Astrocyte (in vitro differentiated cells and primary cell): ENCODE results near the gene ATAD3A.

Experiments
- EZH2 ChIP-seq: IDR thresholded peaks from 2 replicates; pipeline ENCODE4 v1.6.1; 2012; ENCODE audit warnings: mild to moderate bottlenecking, low read length, inconsistent platforms; ENCODE audit not compliant: insufficient read depth
- TF ChIP-seq, protein P1 (sequence below): IDR thresholded peaks from 2 replicates; pipeline ENCODE4 v1.5.1; 2011; ENCODE audit warnings: low read depth, mild to moderate bottlenecking, inconsistent platforms, low read length, moderate library complexity; ENCODE audit not compliant: insufficient read depth

GRCh38 chr1:1470626-1471388, 41.2 kb upstream of the ATAD3A start:
- no peak for TF ChIP-seq EZH2
- TF ChIP-seq, protein P1, sequence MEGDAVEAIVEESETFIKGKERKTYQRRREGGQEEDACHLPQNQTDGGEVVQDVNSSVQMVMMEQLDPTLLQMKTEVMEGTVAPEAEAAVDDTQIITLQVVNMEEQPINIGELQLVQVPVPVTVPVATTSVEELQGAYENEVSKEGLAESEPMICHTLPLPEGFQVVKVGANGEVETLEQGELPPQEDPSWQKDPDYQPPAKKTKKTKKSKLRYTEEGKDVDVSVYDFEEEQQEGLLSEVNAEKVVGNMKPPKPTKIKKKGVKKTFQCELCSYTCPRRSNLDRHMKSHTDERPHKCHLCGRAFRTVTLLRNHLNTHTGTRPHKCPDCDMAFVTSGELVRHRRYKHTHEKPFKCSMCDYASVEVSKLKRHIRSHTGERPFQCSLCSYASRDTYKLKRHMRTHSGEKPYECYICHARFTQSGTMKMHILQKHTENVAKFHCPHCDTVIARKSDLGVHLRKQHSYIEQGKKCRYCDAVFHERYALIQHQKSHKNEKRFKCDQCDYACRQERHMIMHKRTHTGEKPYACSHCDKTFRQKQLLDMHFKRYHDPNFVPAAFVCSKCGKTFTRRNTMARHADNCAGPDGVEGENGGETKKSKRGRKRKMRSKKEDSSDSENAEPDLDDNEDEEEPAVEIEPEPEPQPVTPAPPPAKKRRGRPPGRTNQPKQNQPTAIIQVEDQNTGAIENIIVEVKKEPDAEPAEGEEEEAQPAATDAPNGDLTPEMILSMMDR = no peak
